ENCODE data around the gene NTN5. TPM values are rescaled to one million over a fixed set of nuclear protein-coding genes. Genes with fewer than 3 reads are reported as not detected.

NTN5 gene
- total RNA-seq, 1 donor from 2014 or later = not detected

- intact Hi-C loops (cut with DNase I) = no loop called here
- DNase-seq (no peak), ATAC-seq (ENCODE audit: poor library complexity) (no peak)
Measured at GRCh38 chr19:48624791-48625723, 47.8 kb downstream of the NTN5 start.

GRCh38 chr19:48624067-48624594 is 48.7 kb downstream of the NTN5 start:
- peak; percentile 84 for ATAC-seq (ENCODE audit: poor library complexity)
- peak; percentile 99 for DNase-seq
- intact Hi-C loops (cut with DNase I) = no loop called here

GRCh38 chr19:48623556-48624066 is 49.2 kb downstream of the NTN5 start:
- intact Hi-C loops (cut with DNase I) = no loop called here
- DNase-seq (no peak), ATAC-seq (ENCODE audit: poor library complexity) (no peak)

- ATAC-seq (ENCODE audit: poor library complexity) (no peak), DNase-seq (no peak)
- intact Hi-C loops (cut with DNase I) = no loop called here
Measured at GRCh38 chr19:48619692-48620585, 52.9 kb downstream of the NTN5 start.

- intact Hi-C loops (cut with DNase I) = no loop called here
- ATAC-seq (ENCODE audit: poor library complexity) (peak; percentile 91), DNase-seq (peak; percentile 98)
Measured at GRCh38 chr19:48618916-48619691, 53.7 kb downstream of the NTN5 start, which contains the start of the genes RPL18 and SPHK2. RPL18 (minus strand) TSS chr19:48619178; CDS start chr19:48619143, 35 bp downstream. SPHK2 (plus strand) TSS chr19:48619506; CDS start chr19:48620515, 1,009 bp downstream.

- intact Hi-C loops (cut with DNase I) = no loop called here
- ATAC-seq (ENCODE audit: poor library complexity) (no peak), DNase-seq (no peak)
Measured at GRCh38 chr19:48618278-48618915, 54.4 kb downstream of the NTN5 start.

GRCh38 chr19:48617146-48617937 is 55.5 kb downstream of the NTN5 start:
- no peak for ATAC-seq (ENCODE audit: poor library complexity)
- intact Hi-C loops (cut with DNase I) = no loop called here
- no peak for DNase-seq

- no peak for ATAC-seq (ENCODE audit: poor library complexity)
- intact Hi-C loops (cut with DNase I) = no loop called here
- no peak for DNase-seq
Measured at GRCh38 chr19:48616491-48617056, 56.2 kb downstream of the NTN5 start.

- ATAC-seq (ENCODE audit: poor library complexity) (no peak), DNase-seq (no peak)
- intact Hi-C loops (cut with DNase I) = no loop called here
Measured at GRCh38 chr19:48616041-48616436, 56.8 kb downstream of the NTN5 start.

- intact Hi-C loops (cut with DNase I) = no loop called here
- no peak for ATAC-seq (ENCODE audit: poor library complexity)
Measured at GRCh38 chr19:48615231-48616040, 57.4 kb downstream of the NTN5 start.

GRCh38 chr19:48614436-48615230 is 58.2 kb downstream of the NTN5 start, which contains the start of gene FAM83E:
FAM83E (minus strand) TSS chr19:48615076; CDS start chr19:48613372, 1,704 bp downstream.
- ATAC-seq (ENCODE audit: poor library complexity) (no peak), DNase-seq (no peak)
- intact Hi-C loops (cut with DNase I) = no loop called here

More at GRCh38 chr19:48615231-48616040, 57.4 kb downstream of the NTN5 start:
- DNase-seq = no peak

GRCh38 chr19:48613852-48614435 is 58.9 kb downstream of the NTN5 start:
- DNase-seq = no peak
- intact Hi-C loops (cut with DNase I) = no loop called here
- ATAC-seq (ENCODE audit: poor library complexity) = no peak

- no peak for DNase-seq
- intact Hi-C loops (cut with DNase I) = no loop called here
Measured at GRCh38 chr19:48613024-48613851, 59.6 kb downstream of the NTN5 start.

GRCh38 chr19:48611872-48612271 is 60.9 kb downstream of the NTN5 start:
- no peak for ATAC-seq (ENCODE audit: poor library complexity)
- DNase-seq = no peak
- intact Hi-C loops (cut with DNase I) = no loop called here

More at GRCh38 chr19:48613024-48613851, 59.6 kb downstream of the NTN5 start:
- ATAC-seq (ENCODE audit: poor library complexity) = peak; percentile 5
